Measurements from ENCODE around the gene MAGI2. TPM values are rescaled to one million over a fixed set of nuclear protein-coding genes. Genes with fewer than 3 reads are reported as not detected.
A peak's percentile ranks its signal among the peaks of the same experiment; 100 is the strongest.

MAGI2 gene
- polyA plus RNA-seq, 2 donors = 0.67 to 0.79 TPM

DNA sequence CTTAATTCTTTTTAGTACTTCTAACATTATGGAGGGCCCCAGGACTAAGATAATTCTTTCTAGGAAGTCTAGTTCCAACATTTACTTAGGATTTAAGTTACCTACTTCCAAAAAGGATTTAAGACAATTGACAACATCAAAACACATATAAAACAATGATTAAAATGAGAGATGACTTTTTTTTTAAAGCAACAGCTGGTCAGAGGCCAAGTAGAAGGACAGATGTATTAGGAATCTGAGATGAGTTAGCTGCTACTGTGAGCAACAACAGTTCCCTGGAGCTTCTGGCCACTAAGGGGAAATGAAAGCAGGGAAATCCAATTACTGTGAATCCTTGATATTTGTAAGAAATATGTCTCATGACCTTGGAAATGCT is 1432.6 kb downstream of the MAGI2 start:
- no peak overlapping the region for H3K27ac ChIP-seq (ENCODE audit: low read depth in 2 of 2, low read length in 1 of 2)
- H3K27me3 ChIP-seq (ENCODE audit: control insufficient read depth in 1 of 2, insufficient read depth in 2 of 2, low read length in 2 of 2) = no peaks in the 10 kb centered on the region
- no peak overlapping the region for H3K4me3 ChIP-seq (ENCODE audit: low read depth in 1 of 2, low read length in 2 of 2)
- H3K36me3 ChIP-seq (ENCODE audit: control insufficient read depth in 2 of 2, insufficient read depth in 2 of 2, low read length in 1 of 2) = no peaks in the 10 kb centered on the region
- no peaks in the 10 kb centered on the region for H3K4me1 ChIP-seq (ENCODE audit: control insufficient read depth in 2 of 2, insufficient read depth in 2 of 2, low read length in 1 of 2)
- no peaks in the 10 kb centered on the region for H3K9me3 ChIP-seq (ENCODE audit: control insufficient read depth in 2 of 2, insufficient read depth in 1 of 2, low read depth in 1 of 2, low read length in 1 of 2)

DNA sequence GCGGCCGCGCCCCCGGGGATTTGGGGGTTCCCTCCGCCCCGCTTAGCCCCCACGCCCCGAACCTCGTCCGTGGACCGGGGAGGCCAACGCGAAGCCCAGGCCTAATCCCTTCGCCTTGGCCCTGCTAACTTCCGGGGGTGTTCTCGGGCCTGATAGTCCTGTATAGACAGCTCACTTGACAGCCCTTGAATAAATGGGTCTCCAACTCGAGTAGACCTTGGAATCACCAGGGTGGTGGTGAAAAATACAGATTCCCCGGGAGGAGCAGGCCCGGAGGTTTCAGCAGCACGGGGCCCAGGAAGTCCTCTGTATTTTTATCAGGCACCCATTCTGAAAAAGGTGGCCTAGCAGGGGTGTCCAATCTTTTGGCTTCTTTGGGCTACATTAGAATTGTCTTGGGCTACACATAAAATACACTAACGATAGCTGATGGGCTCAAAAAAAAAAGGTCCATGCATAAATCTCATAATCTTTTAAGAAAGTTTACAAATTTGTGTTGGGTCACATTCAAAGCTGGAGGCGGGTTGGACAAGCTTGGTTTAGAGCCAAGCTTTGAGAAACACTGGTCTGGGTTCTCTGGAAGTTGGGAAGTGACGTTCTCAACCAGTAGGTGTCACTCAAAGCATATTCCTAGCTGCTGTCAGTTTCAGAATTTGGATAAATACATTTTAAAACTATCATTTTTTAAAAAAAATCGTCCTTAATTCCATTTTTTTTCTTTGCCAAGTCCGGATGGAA is 1433.2 kb downstream of the MAGI2 start:
- WGBS, 2 donors = 2 to 3% methylated on average over 25 of the region's 25 CpGs
- Histone ChIP-seq H3K36me3 (ENCODE audit: control insufficient read depth in 2 of 2, insufficient read depth in 2 of 2, low read length in 1 of 2) (no peaks in the 10 kb centered on the region), H3K9me3 (ENCODE audit: control insufficient read depth in 2 of 2, insufficient read depth in 1 of 2, low read depth in 1 of 2, low read length in 1 of 2) (no peaks in the 10 kb centered on the region), H3K4me3 (ENCODE audit: low read depth in 1 of 2, low read length in 2 of 2) (peak overlapping the region; percentile 71 to 78), H3K27ac (ENCODE audit: low read depth in 2 of 2, low read length in 1 of 2) (peak overlapping the region; percentile 96 to 98), H3K4me1 (ENCODE audit: control insufficient read depth in 2 of 2, insufficient read depth in 2 of 2, low read length in 1 of 2) (no peaks in the 10 kb centered on the region), H3K27me3 (ENCODE audit: control insufficient read depth in 1 of 2, insufficient read depth in 2 of 2, low read length in 2 of 2) (no peaks in the 10 kb centered on the region)

DNA sequence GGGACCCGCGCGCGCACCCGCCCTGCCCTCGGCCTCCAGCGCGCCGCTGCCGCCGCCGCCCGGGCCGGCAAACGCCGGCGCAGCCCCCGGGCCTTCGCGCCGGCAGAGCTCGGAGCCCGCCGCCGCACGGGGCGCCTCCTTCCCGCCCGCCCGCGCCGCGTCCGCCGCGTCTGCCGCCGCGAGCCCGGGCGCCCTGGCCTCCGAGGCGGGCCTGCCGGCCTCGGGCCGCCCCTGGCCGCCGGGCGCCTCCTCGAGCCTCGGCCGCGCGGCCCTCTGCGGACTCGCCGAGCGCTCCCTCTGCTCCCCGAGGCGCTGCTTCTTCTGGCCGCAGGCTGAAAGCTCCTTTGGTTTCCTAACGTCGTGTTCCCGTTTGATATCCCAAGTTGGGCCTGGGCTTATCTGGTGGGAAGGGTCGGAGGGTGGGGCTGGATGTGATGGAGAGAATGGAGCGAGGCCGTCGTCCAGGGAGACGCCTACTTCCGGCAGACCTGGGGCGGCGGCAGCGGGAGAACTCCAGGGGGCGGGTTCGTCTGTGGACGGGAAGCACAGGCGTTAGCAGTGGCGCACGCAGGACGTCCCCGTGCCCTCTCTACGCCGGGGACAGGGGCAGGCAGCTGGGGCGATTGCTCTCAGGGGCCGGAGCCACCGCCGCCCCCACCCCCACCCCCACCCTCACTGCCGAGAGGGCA is 1433.9 kb downstream of the MAGI2 start:
- H3K36me3 ChIP-seq (ENCODE audit: control insufficient read depth in 2 of 2, insufficient read depth in 2 of 2, low read length in 1 of 2) = no peaks in the 10 kb centered on the region

DNA sequence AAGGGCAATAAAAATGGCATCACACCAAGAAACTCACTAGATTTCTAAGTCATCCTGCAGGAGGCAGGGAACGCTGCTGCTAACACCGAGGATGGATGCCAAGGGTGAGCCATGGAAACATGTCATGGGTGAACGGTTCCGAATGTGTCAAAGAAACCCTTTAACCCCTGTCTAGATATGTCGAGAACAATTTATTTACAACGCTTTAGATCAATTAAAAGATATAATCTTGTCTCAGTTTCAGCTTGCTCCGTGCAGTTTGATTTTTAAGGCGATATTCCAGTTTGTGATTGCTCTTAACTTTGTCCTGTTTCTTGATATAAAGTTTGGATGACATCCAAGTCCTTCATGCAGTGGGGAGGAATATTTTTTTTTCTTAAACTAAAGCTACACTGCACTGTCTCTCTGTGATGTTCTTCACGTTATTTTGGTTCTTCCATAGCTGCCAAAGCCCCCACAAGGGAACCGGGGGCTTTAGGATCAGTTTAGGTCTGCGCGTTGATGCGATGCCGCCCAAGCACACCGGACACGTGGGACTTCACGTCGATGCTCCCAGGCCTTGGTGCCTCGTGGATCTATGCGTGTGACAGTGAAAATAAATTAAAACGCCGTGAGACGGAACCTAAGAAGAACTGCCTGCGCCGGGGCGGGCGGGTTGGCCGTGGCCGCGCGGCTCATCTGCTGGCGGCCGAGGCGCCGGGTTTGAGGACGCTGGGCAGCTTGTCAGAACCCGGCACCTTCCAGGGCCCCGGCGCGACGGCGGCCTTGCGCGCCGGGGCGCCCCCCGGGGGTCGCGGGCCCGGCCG is 1434.6 kb downstream of the MAGI2 start:
- H3K4me1 ChIP-seq (ENCODE audit: control insufficient read depth in 2 of 2, insufficient read depth in 2 of 2, low read length in 1 of 2) = no peaks in the 10 kb centered on the region
- no peaks in the 10 kb centered on the region for H3K9me3 ChIP-seq (ENCODE audit: control insufficient read depth in 2 of 2, insufficient read depth in 1 of 2, low read depth in 1 of 2, low read length in 1 of 2)
- no peaks in the 10 kb centered on the region for H3K27me3 ChIP-seq (ENCODE audit: control insufficient read depth in 1 of 2, insufficient read depth in 2 of 2, low read length in 2 of 2)
- peak overlapping the region; percentile 96 to 98 for H3K27ac ChIP-seq (ENCODE audit: low read depth in 2 of 2, low read length in 1 of 2)
- H3K36me3 ChIP-seq (ENCODE audit: control insufficient read depth in 2 of 2, insufficient read depth in 2 of 2, low read length in 1 of 2) = no peaks in the 10 kb centered on the region
- peak overlapping the region; percentile 37 to 78 for H3K4me3 ChIP-seq (ENCODE audit: low read depth in 1 of 2, low read length in 2 of 2)
- 8% methylated on average over 51 of the region's 51 CpGs for WGBS, 2 donors

More for the DNA sequence above, 1433.9 kb downstream of the MAGI2 start:
- 0 to 1% methylated on average over 33 to 88 of the region's 88 CpGs for WGBS, 2 donors
- H3K27me3 ChIP-seq (ENCODE audit: control insufficient read depth in 1 of 2, insufficient read depth in 2 of 2, low read length in 2 of 2) = no peaks in the 10 kb centered on the region
- H3K4me3 ChIP-seq (ENCODE audit: low read depth in 1 of 2, low read length in 2 of 2) = peak overlapping the region; percentile 71 to 78
- H3K9me3 ChIP-seq (ENCODE audit: control insufficient read depth in 2 of 2, insufficient read depth in 1 of 2, low read depth in 1 of 2, low read length in 1 of 2) = no peaks in the 10 kb centered on the region
- no peaks in the 10 kb centered on the region for H3K4me1 ChIP-seq (ENCODE audit: control insufficient read depth in 2 of 2, insufficient read depth in 2 of 2, low read length in 1 of 2)
- H3K27ac ChIP-seq (ENCODE audit: low read depth in 2 of 2, low read length in 1 of 2) = peak overlapping the region; percentile 96 to 98

DNA sequence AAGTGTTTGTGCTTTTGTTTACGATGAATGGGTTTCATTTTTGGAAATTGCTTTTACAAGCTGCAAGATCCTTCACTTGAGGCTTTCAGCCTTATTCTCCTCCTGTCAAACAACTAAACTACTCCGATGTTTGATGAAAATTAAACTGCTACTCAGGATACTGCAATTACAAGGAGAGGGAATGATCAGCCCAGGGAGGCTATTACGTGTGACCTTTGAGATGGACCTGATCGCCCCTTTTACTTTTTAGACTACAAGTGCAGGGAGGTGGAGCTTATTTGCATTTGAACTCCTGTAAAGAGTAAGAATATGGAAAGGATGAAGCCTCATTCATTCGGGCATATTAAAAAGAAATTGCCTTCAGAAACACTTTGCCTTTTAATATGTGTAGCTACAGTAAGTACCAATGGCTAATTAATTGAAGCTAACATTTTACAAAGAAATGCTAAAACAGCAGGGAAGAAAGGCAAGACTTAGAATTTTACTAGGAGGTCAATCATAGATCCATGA is 1435.8 kb downstream of the MAGI2 start:
- Histone ChIP-seq H3K9me3 (ENCODE audit: control insufficient read depth in 2 of 2, insufficient read depth in 1 of 2, low read depth in 1 of 2, low read length in 1 of 2) (no peaks in the 10 kb centered on the region), H3K27me3 (ENCODE audit: control insufficient read depth in 1 of 2, insufficient read depth in 2 of 2, low read length in 2 of 2) (no peaks in the 10 kb centered on the region), H3K36me3 (ENCODE audit: control insufficient read depth in 2 of 2, insufficient read depth in 2 of 2, low read length in 1 of 2) (no peaks in the 10 kb centered on the region), H3K4me1 (ENCODE audit: control insufficient read depth in 2 of 2, insufficient read depth in 2 of 2, low read length in 1 of 2) (no peaks in the 10 kb centered on the region), H3K4me3 (ENCODE audit: low read depth in 1 of 2, low read length in 2 of 2) (no peak overlapping the region), H3K27ac (ENCODE audit: low read depth in 2 of 2, low read length in 1 of 2) (no peak overlapping the region)
- WGBS, 2 donors = 65 to 72% methylated on average over 5 of the region's 5 CpGs

DNA sequence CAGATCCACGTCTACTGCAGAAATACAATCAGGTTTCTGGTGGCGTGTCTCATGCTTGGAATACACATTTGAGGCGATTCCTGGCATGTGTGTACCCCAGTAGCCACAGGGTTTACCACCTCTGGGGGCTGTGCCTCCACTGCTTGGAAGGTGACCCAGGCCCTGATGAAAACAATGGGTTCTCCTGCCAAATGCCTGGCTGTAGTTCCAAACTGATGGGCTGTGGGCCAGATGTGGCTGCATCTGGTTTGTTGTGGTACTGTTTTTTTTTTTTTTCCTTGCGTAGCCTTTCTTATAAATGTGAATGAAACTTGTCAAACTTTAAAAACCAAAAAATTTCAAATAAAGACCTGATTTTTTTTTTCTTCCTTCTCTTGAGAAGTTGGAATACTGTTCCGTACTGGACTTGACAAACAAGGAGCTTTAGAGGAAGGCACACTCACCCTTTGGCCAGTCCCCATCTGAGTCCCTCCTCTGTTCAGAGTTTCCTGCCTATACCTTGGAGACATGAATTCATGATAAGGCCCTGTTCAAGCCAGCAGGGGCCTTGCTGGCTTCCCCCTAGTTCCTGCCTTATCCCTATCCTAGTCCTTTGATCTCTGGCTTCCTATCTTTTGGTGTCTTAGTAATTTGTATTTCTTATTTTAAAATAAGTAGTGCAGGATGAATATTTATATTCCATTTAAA is 1437.8 kb downstream of the MAGI2 start:
- no peak overlapping the region for H3K4me3 ChIP-seq (ENCODE audit: low read depth in 1 of 2, low read length in 2 of 2)
- H3K36me3 ChIP-seq (ENCODE audit: control insufficient read depth in 2 of 2, insufficient read depth in 2 of 2, low read length in 1 of 2) = no peaks in the 10 kb centered on the region
- H3K4me1 ChIP-seq (ENCODE audit: control insufficient read depth in 2 of 2, insufficient read depth in 2 of 2, low read length in 1 of 2) = no peaks in the 10 kb centered on the region
- WGBS, 2 donors = 81 to 82% methylated on average over 5 of the region's 5 CpGs
- H3K27ac ChIP-seq (ENCODE audit: low read depth in 2 of 2, low read length in 1 of 2) = no peak overlapping the region
- H3K9me3 ChIP-seq (ENCODE audit: control insufficient read depth in 2 of 2, insufficient read depth in 1 of 2, low read depth in 1 of 2, low read length in 1 of 2) = no peaks in the 10 kb centered on the region
- H3K27me3 ChIP-seq (ENCODE audit: control insufficient read depth in 1 of 2, insufficient read depth in 2 of 2, low read length in 2 of 2) = no peaks in the 10 kb centered on the region

DNA sequence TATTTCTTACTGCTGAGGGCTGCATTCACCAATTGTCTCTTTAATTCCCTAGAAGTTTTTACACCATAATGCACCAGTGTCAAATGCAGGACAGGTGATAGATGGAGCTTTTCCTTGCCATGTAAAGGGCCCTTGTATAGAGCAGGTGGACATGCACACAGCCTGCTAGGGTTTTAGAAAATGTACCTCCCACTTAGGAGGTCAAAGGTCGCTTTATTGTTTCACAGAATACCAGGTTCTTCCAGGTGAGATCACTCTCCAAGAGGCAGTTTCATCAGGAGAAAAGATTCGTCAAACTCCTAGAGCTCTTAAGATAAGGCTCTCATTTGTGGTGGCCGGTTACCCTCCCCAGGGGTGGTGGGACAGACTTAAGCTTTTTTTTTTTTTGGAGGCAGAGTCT is 1439.1 kb downstream of the MAGI2 start:
- Histone ChIP-seq H3K27ac (ENCODE audit: low read depth in 2 of 2, low read length in 1 of 2) (no peak overlapping the region), H3K9me3 (ENCODE audit: control insufficient read depth in 2 of 2, insufficient read depth in 1 of 2, low read depth in 1 of 2, low read length in 1 of 2) (no peaks in the 10 kb centered on the region), H3K4me3 (ENCODE audit: low read depth in 1 of 2, low read length in 2 of 2) (no peak overlapping the region), H3K27me3 (ENCODE audit: control insufficient read depth in 1 of 2, insufficient read depth in 2 of 2, low read length in 2 of 2) (no peaks in the 10 kb centered on the region), H3K36me3 (ENCODE audit: control insufficient read depth in 2 of 2, insufficient read depth in 2 of 2, low read length in 1 of 2) (no peaks in the 10 kb centered on the region), H3K4me1 (ENCODE audit: control insufficient read depth in 2 of 2, insufficient read depth in 2 of 2, low read length in 1 of 2) (no peaks in the 10 kb centered on the region)
- 73 to 85% methylated on average over 3 of the region's 3 CpGs for WGBS, 2 donors

DNA sequence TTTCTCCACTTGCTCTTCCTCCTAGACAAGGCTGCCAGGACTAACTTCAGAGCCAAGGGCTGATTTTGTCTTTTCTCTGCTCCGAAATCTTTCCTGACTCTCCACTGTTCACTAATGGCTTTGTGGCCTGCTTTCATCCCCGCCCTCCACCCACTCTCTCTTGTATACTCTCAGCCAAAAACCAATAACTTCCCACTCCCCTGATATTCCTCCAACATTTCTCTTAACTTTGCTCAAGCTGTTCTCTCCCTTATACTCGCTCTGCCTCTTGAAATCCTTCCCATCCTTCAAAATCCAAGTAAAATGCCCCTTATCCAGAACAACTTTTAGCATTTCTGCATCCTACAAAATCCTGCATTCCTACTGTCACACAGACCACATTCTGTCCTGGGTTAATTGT is 1440.1 kb downstream of the MAGI2 start:
- Histone ChIP-seq H3K27ac (ENCODE audit: low read depth in 2 of 2, low read length in 1 of 2) (no peak overlapping the region), H3K36me3 (ENCODE audit: control insufficient read depth in 2 of 2, insufficient read depth in 2 of 2, low read length in 1 of 2) (no peaks in the 10 kb centered on the region), H3K4me1 (ENCODE audit: control insufficient read depth in 2 of 2, insufficient read depth in 2 of 2, low read length in 1 of 2) (no peaks in the 10 kb centered on the region), H3K27me3 (ENCODE audit: control insufficient read depth in 1 of 2, insufficient read depth in 2 of 2, low read length in 2 of 2) (no peaks in the 10 kb centered on the region), H3K4me3 (ENCODE audit: low read depth in 1 of 2, low read length in 2 of 2) (no peak overlapping the region), H3K9me3 (ENCODE audit: control insufficient read depth in 2 of 2, insufficient read depth in 1 of 2, low read depth in 1 of 2, low read length in 1 of 2) (no peaks in the 10 kb centered on the region)
- 79 to 82% methylated on average over 3 of the region's 3 CpGs for WGBS, 2 donors

DNA sequence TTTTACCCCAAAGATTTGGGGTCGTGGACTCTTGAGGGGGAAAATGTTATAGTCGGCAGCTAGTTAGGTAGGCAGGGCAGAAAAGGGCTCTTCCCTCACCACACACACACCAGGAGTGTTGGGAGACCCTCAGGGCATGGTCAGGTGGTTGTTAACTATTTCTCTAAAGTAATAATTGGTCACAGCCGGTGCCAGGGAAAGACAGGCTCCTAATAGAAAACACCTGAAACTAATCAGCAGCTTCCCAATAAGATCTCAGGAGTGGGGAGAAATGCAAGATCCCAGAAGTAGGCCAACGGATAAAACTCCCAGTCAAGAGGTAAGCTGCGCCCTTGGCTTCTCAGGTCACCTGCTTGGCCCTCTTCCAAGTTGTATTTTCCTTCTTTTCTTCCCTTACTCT is 1441.8 kb downstream of the MAGI2 start:
- no peak overlapping the region for H3K27ac ChIP-seq (ENCODE audit: low read depth in 2 of 2, low read length in 1 of 2)
- H3K36me3 ChIP-seq (ENCODE audit: control insufficient read depth in 2 of 2, insufficient read depth in 2 of 2, low read length in 1 of 2) = no peaks in the 10 kb centered on the region
- no peak overlapping the region for H3K4me3 ChIP-seq (ENCODE audit: low read depth in 1 of 2, low read length in 2 of 2)
- no peaks in the 10 kb centered on the region for H3K4me1 ChIP-seq (ENCODE audit: control insufficient read depth in 2 of 2, insufficient read depth in 2 of 2, low read length in 1 of 2)
- H3K27me3 ChIP-seq (ENCODE audit: control insufficient read depth in 1 of 2, insufficient read depth in 2 of 2, low read length in 2 of 2) = no peaks in the 10 kb centered on the region
- H3K9me3 ChIP-seq (ENCODE audit: control insufficient read depth in 2 of 2, insufficient read depth in 1 of 2, low read depth in 1 of 2, low read length in 1 of 2) = no peaks in the 10 kb centered on the region
- WGBS, 2 donors = 65 to 69% methylated on average over 5 of the region's 5 CpGs
